NCI-H460 (cell line): ENCODE measurements around the gene NPFF. TPM values are rescaled to one million over a fixed set of nuclear protein-coding genes. Genes with fewer than 3 reads are reported as not detected.
"Not testable (repeated sequence)": the region's sequence is repeated elsewhere in the genome, so short reads cannot be mapped to it uniquely, and the experiment has no call there.

Experiments
- DNase-seq: peaks from one replicate; pipeline ENCODE4 v3.0.0-alpha.2; 2016; ENCODE audit warnings: low read depth; ENCODE audit errors: extremely low read depth
- polyA plus RNA-seq: library from polyadenylated mRNA; depleted of rRNA; stranded (reverse); fragments of >200 nt; gene quantifications from 2 replicates; pipeline ENCODE4 v1.2.3, GENCODE V29; 2014; cell fraction: nucleus; rRNA removed
- total RNA-seq: library from RNA; depleted of rRNA; stranded (reverse); fragments of >200 nt; shearing (Covaris generic); gene quantifications from 2 replicates; pipeline ENCODE4 v1.2.3, GENCODE V29; 2014; rRNA removed

The NPFF gene
- total RNA-seq, result 1.0 TPM in 1 of 2 replicates, not detected in the other
- not detected in 2 replicates for polyA plus RNA-seq

- no peak for DNase-seq
These were observed at the start of gene NPFF for GRCh38 chr12:53506881-53507602. Gene NPFF, minus strand, starts transcription at chr12:53507484. Its CDS starts 10 bp downstream, at chr12:53507474.

- DNase-seq, result no peak
These were observed 45.4 kb upstream of the NPFF start for GRCh38 chr12:53552361-53553327.

- DNase-seq, result no peak
These were observed 44.6 kb upstream of the NPFF start for GRCh38 chr12:53551889-53552291.

- DNase-seq, result no peak
These were observed 43.3 kb upstream of the NPFF start for GRCh38 chr12:53550595-53550994.

GRCh38 chr12:53550131-53550530 lies 42.8 kb upstream of the NPFF start:
- DNase-seq, result not testable (repeated sequence)

GRCh38 chr12:53548354-53548753 lies 41.1 kb upstream of the NPFF start:
- DNase-seq, result not testable (repeated sequence)

GRCh38 chr12:53543539-53543938 lies 36.3 kb upstream of the NPFF start:
- peak; percentile 72 for DNase-seq

GRCh38 chr12:53539526-53539925 lies 32.2 kb upstream of the NPFF start:
- DNase-seq, result no peak

GRCh38 chr12:53538209-53538689 lies 31.0 kb upstream of the NPFF start:
- no peak for DNase-seq

GRCh38 chr12:53536962-53537361 lies 29.7 kb upstream of the NPFF start:
- DNase-seq, result no peak

- no peak for DNase-seq
These were observed 26.2 kb upstream of the NPFF start for GRCh38 chr12:53533471-53533870.

- no peak for DNase-seq
These were observed 25.5 kb upstream of the NPFF start for GRCh38 chr12:53532524-53533445.

- DNase-seq, result no peak
These were observed 24.7 kb upstream of the NPFF start for GRCh38 chr12:53532021-53532420.

- no peak for DNase-seq
These were observed 23.6 kb upstream of the NPFF start for GRCh38 chr12:53530920-53531319.

GRCh38 chr12:53530061-53530460 lies 22.8 kb upstream of the NPFF start:
- DNase-seq, result no peak

- no peak for DNase-seq
These were observed 17.2 kb upstream of the NPFF start for GRCh38 chr12:53524476-53524875.

GRCh38 chr12:53523131-53523530 lies 15.8 kb upstream of the NPFF start:
- DNase-seq, result no peak

GRCh38 chr12:53518381-53518780 lies 11.1 kb upstream of the NPFF start:
- DNase-seq, result no peak

- DNase-seq, result no peak
These were observed 9.6 kb upstream of the NPFF start for GRCh38 chr12:53516758-53517455.

GRCh38 chr12:53515291-53515680 lies 8.0 kb upstream of the NPFF start:
- no peak for DNase-seq
